Measurements from ENCODE around the gene ATG4B.

The ATG4B gene

DNA sequence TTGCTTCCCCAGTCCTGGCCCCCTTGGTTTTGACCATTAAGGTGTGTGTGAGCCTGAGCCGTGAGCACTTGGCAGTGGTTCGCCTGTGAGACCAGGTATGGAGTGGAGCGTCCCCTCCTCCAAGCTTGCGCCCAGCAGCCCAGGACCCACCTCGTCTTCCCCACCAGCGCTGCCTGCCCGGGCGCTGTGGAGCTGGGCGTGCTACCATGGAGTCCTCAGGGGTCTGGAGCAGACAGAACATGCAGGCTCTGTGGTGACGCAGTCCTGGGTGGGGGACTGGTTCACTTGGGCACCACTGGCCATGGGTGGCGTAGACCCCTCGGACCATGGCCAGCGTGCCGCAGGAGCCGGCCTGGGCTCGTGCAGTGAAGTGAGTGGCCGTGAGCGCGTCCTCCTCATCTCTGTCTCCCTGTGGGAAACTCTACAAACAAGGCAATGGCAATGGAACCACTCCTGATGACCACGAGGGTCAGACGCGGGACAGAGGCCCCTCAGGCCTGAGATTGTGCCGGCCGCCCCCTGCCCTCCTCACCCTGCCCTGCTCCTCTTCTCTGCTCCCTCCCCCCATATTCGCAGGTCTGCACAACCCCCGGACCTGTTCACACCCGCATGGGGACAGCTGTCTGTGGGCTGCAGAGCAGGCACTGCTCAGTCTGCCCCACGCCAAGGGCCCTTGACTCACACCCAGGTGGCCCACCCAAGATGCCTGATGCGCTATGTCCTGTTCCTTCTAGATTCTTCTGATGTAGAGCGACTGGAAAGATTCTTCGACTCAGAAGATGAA is 34.2 kb downstream of the ATG4B start:
- Histone ChIP-seq H3K27me3 (no peaks in the 10 kb centered on the region), H3K4me3 (ENCODE audit: low read depth, low read length) (no peak overlapping the region), H3K36me3 (peaks cover 69% of the 10 kb centered on the region), H3K4me1 (peaks cover 5% of the 10 kb centered on the region), H3K9me3 (no peaks in the 10 kb centered on the region)
- DNase-seq = no peak
- TF ChIP-seq, protein P1, sequence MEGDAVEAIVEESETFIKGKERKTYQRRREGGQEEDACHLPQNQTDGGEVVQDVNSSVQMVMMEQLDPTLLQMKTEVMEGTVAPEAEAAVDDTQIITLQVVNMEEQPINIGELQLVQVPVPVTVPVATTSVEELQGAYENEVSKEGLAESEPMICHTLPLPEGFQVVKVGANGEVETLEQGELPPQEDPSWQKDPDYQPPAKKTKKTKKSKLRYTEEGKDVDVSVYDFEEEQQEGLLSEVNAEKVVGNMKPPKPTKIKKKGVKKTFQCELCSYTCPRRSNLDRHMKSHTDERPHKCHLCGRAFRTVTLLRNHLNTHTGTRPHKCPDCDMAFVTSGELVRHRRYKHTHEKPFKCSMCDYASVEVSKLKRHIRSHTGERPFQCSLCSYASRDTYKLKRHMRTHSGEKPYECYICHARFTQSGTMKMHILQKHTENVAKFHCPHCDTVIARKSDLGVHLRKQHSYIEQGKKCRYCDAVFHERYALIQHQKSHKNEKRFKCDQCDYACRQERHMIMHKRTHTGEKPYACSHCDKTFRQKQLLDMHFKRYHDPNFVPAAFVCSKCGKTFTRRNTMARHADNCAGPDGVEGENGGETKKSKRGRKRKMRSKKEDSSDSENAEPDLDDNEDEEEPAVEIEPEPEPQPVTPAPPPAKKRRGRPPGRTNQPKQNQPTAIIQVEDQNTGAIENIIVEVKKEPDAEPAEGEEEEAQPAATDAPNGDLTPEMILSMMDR (IDR thresholded peaks at IDR 0.05; ENCODE audit: low read depth, low read length) = no peak

DNA sequence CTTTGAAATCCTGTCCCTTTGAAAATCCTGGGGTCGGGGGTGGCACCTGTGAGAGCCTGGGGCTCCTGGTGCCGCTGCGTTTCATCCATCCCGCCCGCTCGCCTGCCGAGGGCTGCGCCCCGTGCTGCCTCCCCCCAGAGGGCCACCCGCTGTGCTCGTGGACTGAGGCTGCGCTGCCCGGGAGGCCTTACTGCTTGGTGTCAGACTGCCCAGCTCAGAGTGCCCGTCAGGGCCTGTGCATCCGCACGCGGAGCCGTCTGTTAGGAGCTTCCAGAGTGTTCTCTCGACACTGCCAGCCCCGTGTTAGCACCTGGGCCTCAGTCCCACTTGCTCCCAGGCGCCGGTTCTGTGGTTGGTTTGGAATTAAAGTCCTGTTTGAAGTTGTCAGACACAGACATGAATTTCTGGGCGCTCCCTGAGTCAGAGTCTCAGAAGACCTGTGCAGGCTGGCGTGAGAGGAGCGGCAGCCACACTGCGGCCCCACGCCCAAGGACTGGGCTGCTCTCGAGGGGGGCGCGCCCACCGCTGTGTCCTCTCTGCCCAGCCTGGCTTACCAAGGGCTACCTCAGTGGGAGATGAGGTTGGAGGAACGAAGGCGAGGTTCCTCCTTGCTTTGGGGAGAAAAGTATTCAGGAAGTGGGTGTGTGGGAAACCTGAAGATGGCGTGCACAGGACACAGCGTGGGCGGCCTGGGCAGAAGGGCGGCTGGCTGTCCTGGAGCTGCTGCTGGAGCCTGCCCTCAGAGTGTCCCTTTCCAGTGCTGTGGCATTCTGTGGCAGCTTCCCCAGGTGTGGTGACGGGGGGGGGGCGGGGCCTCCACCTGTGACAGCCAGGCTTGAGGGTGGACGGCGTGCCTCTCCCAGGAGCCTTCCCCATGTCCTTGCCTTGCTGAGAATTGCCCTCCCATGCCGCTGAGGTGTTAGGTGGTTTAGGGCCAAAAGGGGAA is 35.0 kb downstream of the ATG4B start:
- Histone ChIP-seq H3K4me1 (no peaks in the 10 kb centered on the region), H3K27me3 (no peaks in the 10 kb centered on the region), H3K4me3 (ENCODE audit: low read depth, low read length) (no peak overlapping the region), H3K36me3 (peaks cover 69% of the 10 kb centered on the region), H3K9me3 (no peaks in the 10 kb centered on the region)
- TF ChIP-seq, protein P1 (IDR thresholded peaks at IDR 0.05; ENCODE audit: low read depth, low read length) = no peak
- DNase-seq = no peak

DNA sequence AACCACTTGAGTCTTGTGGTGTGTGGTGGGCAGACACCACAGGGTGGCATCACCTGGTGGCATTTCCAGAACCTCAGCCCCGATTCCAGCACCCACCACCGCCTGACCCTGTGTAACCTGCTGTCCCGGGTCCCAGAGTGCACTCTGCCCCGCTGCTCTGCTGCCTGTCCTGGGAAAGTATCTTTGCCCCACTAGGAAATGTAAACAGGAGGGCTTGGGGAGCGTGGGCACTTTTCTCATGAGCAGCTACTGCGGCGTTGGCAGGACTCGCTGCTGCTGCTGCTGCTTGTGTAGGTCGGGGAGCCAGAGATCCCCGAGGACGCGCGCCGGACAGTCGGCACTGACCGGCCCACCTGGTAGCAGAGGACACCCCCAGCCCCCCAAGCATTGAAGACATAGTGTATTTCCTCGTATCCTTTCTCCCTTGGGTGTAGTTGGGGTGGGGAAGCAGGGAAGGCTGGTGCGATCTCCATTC is 35.7 kb downstream of the ATG4B start:
- H3K4me3 ChIP-seq (ENCODE audit: low read depth, low read length) = no peak overlapping the region
- peaks cover 67% of the 10 kb centered on the region for H3K36me3 ChIP-seq
- no peak for DNase-seq

DNA sequence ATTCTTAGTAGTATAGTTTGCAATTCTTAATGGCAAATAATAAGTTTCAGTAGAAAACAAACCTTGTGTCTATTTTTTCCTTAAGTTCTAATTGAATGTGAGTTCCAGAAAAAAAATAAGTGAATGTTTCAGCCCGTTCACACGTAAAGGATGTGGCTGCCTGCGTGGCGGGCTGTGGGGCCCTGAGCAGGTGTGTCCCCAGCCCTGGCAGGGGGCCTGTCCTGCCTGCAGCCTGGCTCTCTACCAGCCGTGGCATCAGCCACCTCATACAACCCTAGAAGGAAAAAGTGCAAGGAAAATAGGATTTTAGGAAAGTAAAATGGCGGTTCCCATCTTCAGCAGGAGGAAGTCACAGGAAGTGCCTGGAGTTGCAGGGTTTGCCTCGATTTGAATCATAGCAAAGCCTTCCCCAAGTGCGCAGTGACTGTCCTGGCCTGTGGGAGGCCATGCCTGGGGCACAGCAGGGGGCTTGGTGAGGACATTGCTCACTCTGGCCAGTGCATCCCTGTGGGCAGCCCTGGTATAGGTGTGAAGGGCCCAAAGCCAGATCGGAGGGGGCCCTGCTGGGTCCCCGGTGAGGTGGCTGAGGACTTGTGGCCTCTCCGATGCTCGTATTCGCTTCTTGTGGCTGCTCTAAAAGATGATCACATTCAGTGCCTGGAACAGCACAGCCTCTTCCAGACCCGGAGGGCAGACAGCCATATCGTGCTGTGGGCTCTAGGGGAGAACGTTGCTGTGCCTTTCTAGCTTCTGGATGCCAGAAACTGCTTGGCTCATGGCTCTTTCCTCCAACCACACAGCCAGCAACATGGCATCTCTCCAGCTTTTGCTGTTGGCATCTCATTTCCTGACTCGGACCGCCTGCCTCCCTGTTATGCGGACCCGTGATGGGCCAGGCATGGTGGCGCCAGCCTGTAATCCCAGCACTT is 36.6 kb downstream of the ATG4B start:
- DNase-seq = peak; percentile 32
- H3K4me1 ChIP-seq = no peaks in the 10 kb centered on the region
- H3K9me3 ChIP-seq = no peaks in the 10 kb centered on the region
- TF ChIP-seq, protein P1 (IDR thresholded peaks at IDR 0.05; ENCODE audit: low read depth, low read length) = no peak
- H3K4me3 ChIP-seq (ENCODE audit: low read depth, low read length) = no peak overlapping the region
- H3K27me3 ChIP-seq = no peaks in the 10 kb centered on the region
- peaks cover 69% of the 10 kb centered on the region for H3K36me3 ChIP-seq

More for the DNA sequence above, 35.7 kb downstream of the ATG4B start:
- TF ChIP-seq, protein P1 (IDR thresholded peaks at IDR 0.05; ENCODE audit: low read depth, low read length) = no peak
- H3K27me3 ChIP-seq = no peaks in the 10 kb centered on the region
- no peaks in the 10 kb centered on the region for H3K4me1 ChIP-seq
- H3K9me3 ChIP-seq = no peaks in the 10 kb centered on the region

DNA sequence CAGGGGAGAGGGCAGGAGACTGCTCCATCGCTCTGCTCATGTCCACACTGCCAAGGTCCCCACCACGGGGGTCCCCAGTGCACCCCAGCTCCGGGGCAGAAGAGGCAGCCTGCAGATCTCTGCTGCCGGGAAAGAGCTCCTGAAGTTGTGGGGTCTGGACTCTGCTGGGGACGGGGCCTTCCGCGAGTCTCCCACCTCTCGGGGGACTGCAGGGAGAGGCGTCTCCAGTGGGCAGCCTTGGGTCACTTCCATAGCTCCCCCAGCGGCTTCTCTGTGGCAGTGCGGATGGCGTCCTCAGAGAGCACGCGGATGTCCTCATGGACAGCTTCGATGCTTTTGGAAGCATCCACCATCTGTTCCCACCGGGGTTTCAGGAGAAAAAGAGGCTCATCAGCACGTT is 38.4 kb downstream of the ATG4B start:
- H3K36me3 ChIP-seq = peaks cover 76% of the 10 kb centered on the region
- DNase-seq = no peak
- TF ChIP-seq, protein P1 (IDR thresholded peaks at IDR 0.05; ENCODE audit: low read depth, low read length) = no peak; the same call in 1 of the 2 replicates
- no peaks in the 10 kb centered on the region for H3K9me3 ChIP-seq
- H3K27me3 ChIP-seq = no peaks in the 10 kb centered on the region
- H3K4me1 ChIP-seq = no peaks in the 10 kb centered on the region
- no peak overlapping the region for H3K4me3 ChIP-seq (ENCODE audit: low read depth, low read length)
